ENCODE data around the gene SLC12A2. TPM values are rescaled to one million over a fixed set of nuclear protein-coding genes. Genes with fewer than 3 reads are reported as not detected.

Gene SLC12A2
- total and polyA plus RNA-seq, 2 experiments from 2014 or later, result 6.6 to 16.1 TPM

GRCh38 chr5:128213833-128214232 lies 130.3 kb downstream of the SLC12A2 start:
- WGBS, 2 experiments (ENCODE audit: low coverage in 1 of 2, low lambda C conversion rate in 2 of 2, missing lambda C conversion rate in 2 of 2), result 69 to 71% methylated on average over 5 of the region's 5 CpGs
- DNase-seq, result no peak
- TF ChIP-seq EZH2phosphoT487 (IDR thresholded peaks at IDR 0.05; ENCODE audit: insufficient read depth, low read depth) (no peak), EZH2 (IDR thresholded peaks at IDR 0.05; ENCODE audit: insufficient read depth, poor library complexity, severe bottlenecking) (no peak)
- H3K9me3 ChIP-seq (ENCODE audit: low read depth), result no peaks in the 10 kb centered on the region
- no peak overlapping the region for H3K9ac ChIP-seq
- H3K4me2 ChIP-seq (ENCODE audit: unreplicated experiment), result no peak overlapping the region
- no peaks in the 10 kb centered on the region for H3K79me2 ChIP-seq (ENCODE audit: insufficient read depth)
- no peak overlapping the region for H3K27ac ChIP-seq
- no peak overlapping the region for H2AFZ ChIP-seq
- H3K36me3 ChIP-seq (ENCODE audit: low read depth), result no peaks in the 10 kb centered on the region
- in situ Hi-C loops (cut with MboI), result loop anchor here (10.0 to 25.0 kb wide), 3 partner anchors 281 to 1548 kb away; no protein-coding TSS in a partner anchor
- no peak overlapping the region for H3K4me3 ChIP-seq
- peaks cover 15% of the 10 kb centered on the region for H3K4me1 ChIP-seq (ENCODE audit: insufficient read depth)
- no peaks in the 10 kb centered on the region for H4K20me1 ChIP-seq (ENCODE audit: insufficient read depth)
- H3K27me3 ChIP-seq (replicated peaks; ENCODE audit: insufficient read depth), result no peaks in the 10 kb centered on the region
- no peaks in the 10 kb centered on the region for H3K9me2 ChIP-seq (ENCODE audit: insufficient read depth)
- H3F3A ChIP-seq (ENCODE audit: insufficient read depth), result peaks cover 11% of the 10 kb centered on the region

DNA sequence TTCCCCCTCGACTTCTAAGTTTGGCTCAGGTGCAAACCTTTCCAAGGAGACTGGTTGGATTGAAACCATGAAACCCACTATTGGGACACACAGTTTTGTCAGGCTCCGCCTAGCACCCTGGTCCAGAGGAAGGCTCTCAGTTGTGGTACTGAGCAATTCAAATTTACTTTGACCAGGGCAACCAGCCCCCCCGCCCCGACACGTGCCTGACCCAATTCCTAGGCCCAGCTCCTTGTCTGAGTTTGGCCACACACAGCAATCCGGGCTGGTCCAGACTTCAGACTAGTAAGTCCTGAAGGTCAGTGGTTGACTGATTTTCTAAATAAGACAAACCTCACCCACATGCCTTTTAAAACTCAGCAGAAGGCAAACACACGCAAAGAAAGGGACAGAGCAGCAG lies 132.7 kb downstream of the SLC12A2 start:
- H3K4me2 ChIP-seq (ENCODE audit: unreplicated experiment), result peak overlapping the region; percentile 5

GRCh38 chr5:128216860-128217531 lies 133.4 kb downstream of the SLC12A2 start:
- peak overlapping the region; percentile 42 for H3K4me2 ChIP-seq (ENCODE audit: unreplicated experiment)
- in situ Hi-C loops (cut with MboI), result loop anchor here (10.0 to 25.0 kb wide), 3 partner anchors 278 to 1545 kb away; no protein-coding TSS in a partner anchor

More for the DNA sequence above, 132.7 kb downstream of the SLC12A2 start:
- Histone ChIP-seq H3K79me2 (ENCODE audit: insufficient read depth) (no peaks in the 10 kb centered on the region), H3K27me3 (replicated peaks; ENCODE audit: insufficient read depth) (no peaks in the 10 kb centered on the region), H3K27ac (peak overlapping the region; percentile 61; the same call in 1 of the 2 replicates), H3K9me2 (ENCODE audit: insufficient read depth) (no peaks in the 10 kb centered on the region), H2AFZ (peak overlapping the region; percentile 68), H3K9ac (peak overlapping the region; percentile 64; the same call in 1 of the 2 replicates), H3K9me3 (ENCODE audit: low read depth) (no peaks in the 10 kb centered on the region), H3K36me3 (ENCODE audit: low read depth) (no peaks in the 10 kb centered on the region), H3F3A (ENCODE audit: insufficient read depth) (peaks cover 11% of the 10 kb centered on the region), H3K4me1 (ENCODE audit: insufficient read depth) (peaks cover 15% of the 10 kb centered on the region), H3K4me3 (no peak overlapping the region), H4K20me1 (ENCODE audit: insufficient read depth) (no peaks in the 10 kb centered on the region)
- DNase-seq, result no peak
- in situ Hi-C loops (cut with MboI), result loop anchor here (10.0 to 25.0 kb wide), 3 partner anchors 279 to 1546 kb away; no protein-coding TSS in a partner anchor
- TF ChIP-seq EZH2phosphoT487 (IDR thresholded peaks at IDR 0.05; ENCODE audit: insufficient read depth, low read depth) (no peak), EZH2 (IDR thresholded peaks at IDR 0.05; ENCODE audit: insufficient read depth, poor library complexity, severe bottlenecking) (no peak)
- 92 to 93% methylated on average over 7 of the region's 7 CpGs for WGBS, 2 experiments (ENCODE audit: low coverage in 1 of 2, low lambda C conversion rate in 2 of 2, missing lambda C conversion rate in 2 of 2)

GRCh38 chr5:128220841-128221240 lies 137.3 kb downstream of the SLC12A2 start:
- DNase-seq, result no peak
- peaks cover 15% of the 10 kb centered on the region for H3K4me1 ChIP-seq (ENCODE audit: insufficient read depth)
- no peak overlapping the region for H3K27ac ChIP-seq
- peaks cover 11% of the 10 kb centered on the region for H3F3A ChIP-seq (ENCODE audit: insufficient read depth)
- H3K9me3 ChIP-seq (ENCODE audit: low read depth), result no peaks in the 10 kb centered on the region
- H3K9me2 ChIP-seq (ENCODE audit: insufficient read depth), result no peaks in the 10 kb centered on the region
- H2AFZ ChIP-seq, result no peak overlapping the region
- TF ChIP-seq EZH2 (IDR thresholded peaks at IDR 0.05; ENCODE audit: insufficient read depth, poor library complexity, severe bottlenecking) (no peak), EZH2phosphoT487 (IDR thresholded peaks at IDR 0.05; ENCODE audit: insufficient read depth, low read depth) (no peak)
- no peaks in the 10 kb centered on the region for H4K20me1 ChIP-seq (ENCODE audit: insufficient read depth)
- 96 to 97% methylated on average over 2 of the region's 2 CpGs for WGBS, 2 experiments (ENCODE audit: low coverage in 1 of 2, low lambda C conversion rate in 2 of 2, missing lambda C conversion rate in 2 of 2)
- in situ Hi-C loops (cut with MboI), result loop anchor here (25.0 kb wide), 2 partner anchors 616 to 1541 kb away; no protein-coding TSS in a partner anchor
- no peak overlapping the region for H3K4me3 ChIP-seq
- no peaks in the 10 kb centered on the region for H3K79me2 ChIP-seq (ENCODE audit: insufficient read depth)
- H3K27me3 ChIP-seq (replicated peaks; ENCODE audit: insufficient read depth), result 0 out of 2 replicates have a peak, but pooled peaks cover 5% of the 10 kb centered on the region
- no peak overlapping the region for H3K9ac ChIP-seq
- H3K4me2 ChIP-seq (ENCODE audit: unreplicated experiment), result no peak overlapping the region
- no peaks in the 10 kb centered on the region for H3K36me3 ChIP-seq (ENCODE audit: low read depth)

More at GRCh38 chr5:128216860-128217531, 133.4 kb downstream of the SLC12A2 start:
- Histone ChIP-seq H3K9ac (peak overlapping the region; percentile 64), H2AFZ (peak overlapping the region; percentile 68), H3K9me3 (ENCODE audit: low read depth) (no peaks in the 10 kb centered on the region), H4K20me1 (ENCODE audit: insufficient read depth) (no peaks in the 10 kb centered on the region), H3K4me3 (no peak overlapping the region), H3K27me3 (replicated peaks; ENCODE audit: insufficient read depth) (no peaks in the 10 kb centered on the region), H3K9me2 (ENCODE audit: insufficient read depth) (no peaks in the 10 kb centered on the region), H3F3A (ENCODE audit: insufficient read depth) (peaks cover 11% of the 10 kb centered on the region), H3K36me3 (ENCODE audit: low read depth) (no peaks in the 10 kb centered on the region), H3K4me1 (ENCODE audit: insufficient read depth) (peaks cover 15% of the 10 kb centered on the region), H3K79me2 (ENCODE audit: insufficient read depth) (no peaks in the 10 kb centered on the region), H3K27ac (peak overlapping the region; percentile 61)
- WGBS, 2 experiments (ENCODE audit: low coverage in 1 of 2, low lambda C conversion rate in 2 of 2, missing lambda C conversion rate in 2 of 2), result 6 to 10% methylated on average over 15 of the region's 15 CpGs
- TF ChIP-seq EZH2phosphoT487 (IDR thresholded peaks at IDR 0.05; ENCODE audit: insufficient read depth, low read depth) (no peak), EZH2 (IDR thresholded peaks at IDR 0.05; ENCODE audit: insufficient read depth, poor library complexity, severe bottlenecking) (no peak)
- DNase-seq, result peak; percentile 97

All from GM23248 (cell line).